Midbrain (tissue), 1 donor: ENCODE results near the gene CDR2L.
"Not testable (repeated sequence)": the region's sequence is repeated elsewhere in the genome, so short reads cannot be mapped to it uniquely, and the experiment has no call there.

Source experiments
- DNase-seq: peaks from one replicate; lab custom pipeline; 2025; lab: John Stamatoyannopoulos, UW

Gene CDR2L

GRCh38 chr17:75041656-75042280, 54.3 kb downstream of the CDR2L start:
- DNase-seq = no peak

- DNase-seq = not testable (repeated sequence)
These were observed 56.4 kb downstream of the CDR2L start for GRCh38 chr17:75043789-75044188.

GRCh38 chr17:75044716-75045115, 57.3 kb downstream of the CDR2L start:
- DNase-seq = no peak

GRCh38 chr17:75045946-75046406, 58.5 kb downstream of the CDR2L start:
- DNase-seq = not testable (repeated sequence)

GRCh38 chr17:75046407-75047289, 59.2 kb downstream of the CDR2L start, which contains the start of the genes ATP5PD and KCTD2:
Gene ATP5PD (minus strand): TSS chr17:75046969. CDS start chr17:75042650, 4,319 bp downstream.
Gene KCTD2 (plus strand): TSS chr17:75047225. CDS start chr17:75047251, 26 bp downstream.
- DNase-seq = peak; percentile 96

- no peak for DNase-seq
These were observed 60.1 kb downstream of the CDR2L start for GRCh38 chr17:75047398-75048098.

GRCh38 chr17:75048249-75048878, 60.9 kb downstream of the CDR2L start:
- DNase-seq = peak; percentile 20

- DNase-seq = no peak
These were observed 61.6 kb downstream of the CDR2L start for GRCh38 chr17:75049057-75049456.

GRCh38 chr17:75049706-75050105, 62.3 kb downstream of the CDR2L start:
- DNase-seq = no peak

GRCh38 chr17:75051941-75052340, 64.5 kb downstream of the CDR2L start:
- no peak for DNase-seq
